ENCODE results near the gene AVPI1. TPM values are rescaled to one million over a fixed set of nuclear protein-coding genes. Genes with fewer than 3 reads are reported as not detected.
"Not testable (repeated sequence)": the region's sequence is repeated elsewhere in the genome, so short reads cannot be mapped to it uniquely, and the experiment has no call there.

AVPI1 gene
- total and polyA plus RNA-seq, 12 donors = 13.1 to 158 (median 25.0) TPM

DNA sequence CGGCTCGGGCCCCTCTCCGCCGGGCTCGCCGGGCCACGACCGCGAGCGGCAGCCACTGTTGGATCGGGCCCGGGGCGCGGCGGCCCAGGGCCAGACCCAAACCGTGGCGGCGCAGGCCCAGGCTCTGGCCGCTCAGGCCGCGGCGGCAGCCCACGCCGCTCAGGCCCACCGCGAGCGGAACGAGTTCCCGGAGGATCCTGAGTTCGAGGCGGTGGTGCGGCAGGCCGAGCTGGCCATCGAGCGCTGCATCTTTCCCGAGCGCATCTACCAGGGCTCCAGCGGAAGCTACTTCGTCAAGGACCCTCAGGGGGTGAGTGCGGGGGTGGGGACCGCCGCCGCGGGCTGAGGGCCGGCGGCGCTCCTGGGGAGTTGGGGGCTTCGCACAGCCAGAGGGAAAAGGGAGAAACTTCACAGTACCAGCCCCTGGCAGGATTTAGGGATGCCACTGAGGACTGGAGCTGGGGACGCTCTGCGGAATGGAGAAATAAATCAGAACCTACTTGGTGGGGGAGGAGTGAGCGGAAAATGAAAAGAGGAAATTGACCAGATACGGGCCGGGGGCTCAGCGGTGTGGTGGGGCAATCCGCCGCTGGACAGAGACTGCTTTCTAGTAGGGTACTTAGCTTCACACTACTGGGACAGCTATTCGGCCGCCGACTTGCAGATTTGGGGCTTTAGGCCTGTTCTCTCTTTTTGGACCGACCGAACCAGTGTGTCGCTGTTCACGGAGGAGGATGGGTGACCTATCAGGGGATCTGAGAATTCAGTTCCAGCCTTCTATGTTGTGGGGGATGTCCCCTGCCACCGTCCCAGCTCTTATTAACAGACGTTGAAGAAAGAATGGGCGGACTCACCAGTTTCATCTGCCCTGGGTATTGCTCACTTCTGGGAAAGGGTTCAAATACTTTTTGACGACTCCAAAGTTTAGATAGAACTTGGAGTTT is 45.9 kb downstream of the AVPI1 start:
- DNase-seq = peak; percentile 46 to 70 (median 57)
- intact Hi-C loops (cut with DNase I) = no loop called here

DNA sequence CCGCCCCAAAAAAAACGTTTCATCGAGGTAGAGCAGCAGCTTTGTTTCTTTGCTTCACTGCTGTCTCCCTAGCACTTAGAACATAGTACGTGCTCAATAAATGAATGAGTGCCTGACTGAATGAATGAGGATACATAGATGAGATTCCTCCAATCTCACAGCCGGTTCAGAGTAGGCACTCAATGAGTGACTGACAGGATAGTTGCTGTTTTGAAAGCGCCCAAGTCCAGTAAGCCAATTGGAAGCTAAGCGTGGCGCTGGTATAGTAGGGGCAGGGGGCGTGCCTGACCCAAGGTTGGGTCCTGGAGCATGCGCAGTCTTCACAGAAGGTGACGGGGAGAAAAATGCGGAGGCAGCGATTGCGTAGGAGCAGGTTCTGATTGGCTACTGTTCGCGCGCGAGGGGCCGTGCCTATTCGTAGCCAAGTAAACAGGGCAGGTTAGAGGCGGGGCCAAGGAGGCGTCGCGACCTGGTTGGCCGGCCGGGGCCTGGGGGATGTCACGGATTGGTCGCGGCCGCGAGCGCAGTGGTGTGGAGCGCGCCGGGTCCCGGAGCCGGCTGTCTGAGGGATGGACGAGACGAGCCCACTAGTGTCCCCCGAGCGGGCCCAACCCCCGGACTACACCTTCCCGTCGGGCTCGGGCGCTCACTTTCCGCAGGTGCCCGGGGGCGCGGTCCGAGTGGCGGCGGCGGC is 46.7 kb downstream of the AVPI1 start, which contains the start of gene PI4K2A:
PI4K2A (plus strand) TSS at position 498 of the 694 bp plus-strand sequence; CDS start at position 570, 72 bp downstream.
- Histone ChIP-seq H3K27ac (peak within 1 kb of the TSS; percentile 5 to 97 (median 92)), H3K36me3 (replicated peaks in 1 of 2) (peaks cover 0 to 9% of the 10 kb centered on the region in 2 donors), H3K4me3 (peak within 1 kb of the TSS; percentile 39 to 88 (median 72)), H3K4me1 (replicated peaks in 1 of 2) (peaks cover 14 to 18% of the 10 kb centered on the region in 2 donors), H3K9me3 (replicated peaks in 1 of 3) (no peaks in the 10 kb centered on the region), H3K27me3 (no peaks in the 10 kb centered on the region)
- TF ChIP-seq POLR2A (IDR thresholded peaks at IDR 0.05) = peak; percentile 93 to 98
- TF ChIP-seq, protein P1, sequence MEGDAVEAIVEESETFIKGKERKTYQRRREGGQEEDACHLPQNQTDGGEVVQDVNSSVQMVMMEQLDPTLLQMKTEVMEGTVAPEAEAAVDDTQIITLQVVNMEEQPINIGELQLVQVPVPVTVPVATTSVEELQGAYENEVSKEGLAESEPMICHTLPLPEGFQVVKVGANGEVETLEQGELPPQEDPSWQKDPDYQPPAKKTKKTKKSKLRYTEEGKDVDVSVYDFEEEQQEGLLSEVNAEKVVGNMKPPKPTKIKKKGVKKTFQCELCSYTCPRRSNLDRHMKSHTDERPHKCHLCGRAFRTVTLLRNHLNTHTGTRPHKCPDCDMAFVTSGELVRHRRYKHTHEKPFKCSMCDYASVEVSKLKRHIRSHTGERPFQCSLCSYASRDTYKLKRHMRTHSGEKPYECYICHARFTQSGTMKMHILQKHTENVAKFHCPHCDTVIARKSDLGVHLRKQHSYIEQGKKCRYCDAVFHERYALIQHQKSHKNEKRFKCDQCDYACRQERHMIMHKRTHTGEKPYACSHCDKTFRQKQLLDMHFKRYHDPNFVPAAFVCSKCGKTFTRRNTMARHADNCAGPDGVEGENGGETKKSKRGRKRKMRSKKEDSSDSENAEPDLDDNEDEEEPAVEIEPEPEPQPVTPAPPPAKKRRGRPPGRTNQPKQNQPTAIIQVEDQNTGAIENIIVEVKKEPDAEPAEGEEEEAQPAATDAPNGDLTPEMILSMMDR (IDR thresholded peaks at IDR 0.05) = no peak
- DNase-seq = peak; percentile 99 to 100 (median 100)
- 1 to 6% (median 2%) methylated on average over 19 to 54 of the region's 54 CpGs for WGBS, 4 donors
- intact Hi-C loops (cut with DNase I) = no loop called here

More for the DNA sequence above, 45.9 kb downstream of the AVPI1 start:
- 0 to 2% (median 0%) methylated on average over 17 to 67 of the region's 67 CpGs for WGBS, 4 donors
- Histone ChIP-seq H3K4me3 (peak overlapping the region; percentile 39 to 88 (median 72)), H3K27ac (peak overlapping the region; percentile 5 to 97 (median 92)), H3K9me3 (replicated peaks in 1 of 3) (no peaks in the 10 kb centered on the region), H3K36me3 (replicated peaks in 1 of 2) (peaks cover 0 to 9% of the 10 kb centered on the region in 2 donors), H3K4me1 (replicated peaks in 1 of 2) (peaks cover 14 to 18% of the 10 kb centered on the region in 2 donors), H3K27me3 (no peaks in the 10 kb centered on the region)
- TF ChIP-seq, protein P1 (IDR thresholded peaks at IDR 0.05) = no peak
- TF ChIP-seq POLR2A (IDR thresholded peaks at IDR 0.05) = peak; percentile 36 to 52

DNA sequence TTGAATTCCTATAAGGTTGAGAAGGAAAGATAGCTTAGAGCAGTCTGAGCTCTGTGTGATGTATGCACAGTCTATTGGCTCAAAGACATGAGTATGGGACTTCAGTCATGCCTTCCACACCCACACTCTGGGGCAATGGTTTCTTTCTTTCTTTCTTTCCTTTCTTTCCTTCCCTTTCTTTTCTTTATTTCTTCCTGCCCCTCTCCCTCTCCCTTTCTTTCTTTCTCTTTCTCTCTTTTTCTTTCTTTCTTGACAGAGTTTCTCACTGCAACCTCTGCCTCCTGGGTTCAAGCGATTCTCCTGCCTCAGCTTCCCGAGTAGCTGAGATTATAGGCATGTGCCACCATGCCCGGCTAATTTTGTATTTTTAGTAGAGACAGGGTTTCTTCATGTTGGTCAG is 48.0 kb downstream of the AVPI1 start:
- H3K4me1 ChIP-seq (replicated peaks in 1 of 2) = peaks cover 14 to 18% of the 10 kb centered on the region in 2 donors
- 90 to 94% (median 93%) methylated on average over 3 of the region's 3 CpGs for WGBS, 4 donors
- H3K27me3 ChIP-seq; intact Hi-C loops (cut with DNase I); H3K9me3 ChIP-seq (replicated peaks in 1 of 3); H3K4me3 ChIP-seq; H3K27ac ChIP-seq; H3K36me3 ChIP-seq (replicated peaks in 1 of 2); DNase-seq: not testable (repeated sequence)

DNA sequence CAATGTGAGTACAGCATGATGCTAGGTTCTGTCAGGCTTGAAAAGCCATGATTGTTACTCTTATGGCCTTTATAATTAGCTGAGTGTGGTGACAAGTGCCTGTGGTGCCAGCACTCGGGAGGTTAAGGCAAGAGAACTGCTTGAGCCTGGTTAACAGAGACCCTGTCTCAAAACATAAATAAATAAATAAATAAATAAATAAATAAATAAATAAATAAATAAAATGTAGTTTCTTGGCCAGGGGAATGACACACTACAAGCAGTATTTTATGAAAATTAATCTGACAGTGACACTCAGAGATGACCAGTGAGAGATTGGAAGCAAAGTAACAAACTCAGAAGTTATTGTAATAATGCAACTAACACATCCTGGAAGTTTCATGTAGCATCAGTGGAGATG is 51.5 kb downstream of the AVPI1 start:
- H3K4me3 ChIP-seq = no peak overlapping the region
- TF ChIP-seq, protein P1 (IDR thresholded peaks at IDR 0.05) = no peak
- no peak for TF ChIP-seq POLR2A (IDR thresholded peaks at IDR 0.05)
- no peaks in the 10 kb centered on the region for H3K9me3 ChIP-seq (replicated peaks in 1 of 3)
- no peak for DNase-seq
- H3K36me3 ChIP-seq (replicated peaks in 1 of 2) = no peaks in the 10 kb centered on the region
- 83 to 96% (median 92%) methylated on average over 1 of the region's 1 CpG for WGBS, 4 donors
- no peak overlapping the region for H3K27ac ChIP-seq
- no peaks in the 10 kb centered on the region for H3K27me3 ChIP-seq
- intact Hi-C loops (cut with DNase I) = no loop called here
- H3K4me1 ChIP-seq (replicated peaks in 1 of 2) = peaks cover 6% of the 10 kb centered on the region in 2 donors
